ENCODE measurements around the gene KRT39. TPM values are rescaled to one million over a fixed set of nuclear protein-coding genes. Genes with fewer than 3 reads are reported as not detected.

The KRT39 gene
- polyA plus RNA-seq, 12 donors: 2.3 to 12.3 (median 6.3) TPM; not detected in 2

DNA sequence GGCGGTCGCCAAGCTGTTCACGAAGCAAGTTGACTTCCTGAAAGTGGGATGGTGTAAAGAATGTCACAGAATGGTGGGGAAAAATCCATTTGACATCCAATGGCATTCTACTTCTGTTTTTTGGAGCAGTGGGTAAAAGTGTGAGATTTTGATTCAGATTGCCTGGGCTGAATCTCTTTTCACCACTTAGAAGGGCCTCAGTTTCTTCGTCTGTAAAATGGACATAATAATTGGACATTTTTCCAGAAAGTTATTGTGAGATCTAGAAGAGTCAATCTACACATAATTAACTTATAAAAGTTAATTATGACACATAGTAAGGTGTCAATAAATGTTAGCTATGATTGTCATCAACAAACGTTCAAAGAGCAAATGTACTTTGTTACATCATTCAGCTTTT, 14.4 kb upstream of the KRT39 start:
- no peak for DNase-seq

DNA sequence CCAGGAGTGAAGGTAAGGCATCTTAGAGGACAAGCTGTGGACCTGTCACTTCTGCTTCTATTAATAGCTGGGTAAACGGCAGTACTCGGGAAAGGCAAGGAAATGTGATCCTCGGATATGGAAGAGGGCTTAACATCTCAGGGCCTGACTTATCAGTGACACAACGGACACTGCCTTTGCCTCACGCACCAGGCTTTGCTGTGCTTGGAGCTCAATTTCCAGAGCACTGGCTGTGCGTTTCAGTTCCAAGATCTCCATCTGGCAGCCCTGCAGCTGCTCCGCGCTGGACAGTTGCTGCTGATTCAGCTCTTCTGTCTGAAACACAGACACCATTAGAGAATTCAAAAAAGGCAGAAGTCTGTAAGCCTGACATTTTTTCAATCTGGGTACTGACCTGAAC, 13.8 kb upstream of the KRT39 start:
- DNase-seq: peak; percentile 80

- DNase-seq: no peak
Measured at GRCh38 chr17:40980117-40980516, 13.4 kb upstream of the KRT39 start.

- DNase-seq: no peak
Measured at GRCh38 chr17:40978575-40979151, 11.9 kb upstream of the KRT39 start.

DNA sequence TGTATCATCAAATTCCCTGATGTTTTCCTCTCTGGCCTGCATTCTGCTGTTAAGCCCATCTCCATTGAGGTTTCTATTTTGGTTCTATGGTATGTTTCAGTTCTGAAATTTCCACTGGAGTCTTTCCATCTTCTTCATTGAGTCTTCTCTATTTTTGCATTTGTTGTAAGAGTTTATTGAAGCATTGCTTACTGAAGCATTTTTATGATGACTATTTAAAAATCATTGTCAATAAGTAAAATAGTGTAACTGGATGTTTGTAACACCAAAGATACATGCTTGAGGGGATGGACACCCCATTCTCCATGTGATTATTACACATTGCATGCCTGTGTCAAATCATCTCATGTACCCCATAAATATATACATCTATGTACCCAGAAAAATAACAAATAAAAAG, 8.8 kb upstream of the KRT39 start:
- no peak for DNase-seq

GRCh38 chr17:40974366-40974765, 7.6 kb upstream of the KRT39 start:
- no peak for DNase-seq

DNA sequence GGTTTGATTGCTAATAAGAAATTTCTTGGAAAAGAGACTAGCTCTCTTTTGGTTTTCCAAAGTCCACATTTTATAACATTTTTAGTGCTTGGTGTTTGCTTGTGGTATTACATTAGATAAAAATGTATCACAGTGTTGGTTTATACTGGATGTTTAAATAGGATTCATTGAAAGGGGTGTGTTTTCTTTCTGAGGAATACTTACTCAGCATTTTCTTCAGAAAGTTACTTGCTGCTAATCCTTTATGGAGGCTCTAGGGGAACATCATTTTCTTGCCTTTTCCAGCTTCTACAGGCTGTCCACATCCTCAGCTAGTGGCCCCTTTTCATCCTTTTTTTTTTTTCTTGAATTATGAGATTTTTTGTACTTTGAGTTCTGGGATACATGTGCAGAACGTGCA, 834 bp upstream of the KRT39 start:
- DNase-seq: no peak

DNA sequence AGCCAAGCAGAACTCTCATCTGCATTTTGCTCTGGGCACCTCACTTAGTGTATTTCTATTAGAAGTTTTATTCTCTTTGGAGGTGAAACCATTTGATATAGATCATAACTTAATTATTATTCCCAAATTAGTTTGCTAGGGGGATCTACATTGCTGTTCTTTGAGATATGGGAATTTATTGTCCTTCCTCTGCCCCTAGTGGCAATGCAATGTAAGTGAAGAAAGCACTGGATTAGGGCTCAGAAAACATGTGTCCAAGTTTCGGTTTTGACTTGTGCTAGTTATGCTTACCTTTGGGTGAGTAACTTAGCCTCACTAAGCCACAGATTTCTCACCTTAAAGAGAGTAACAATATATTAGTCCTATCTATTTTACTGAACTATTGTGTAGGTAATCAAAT, 2.9 kb downstream of the KRT39 start:
- DNase-seq: no peak

DNA sequence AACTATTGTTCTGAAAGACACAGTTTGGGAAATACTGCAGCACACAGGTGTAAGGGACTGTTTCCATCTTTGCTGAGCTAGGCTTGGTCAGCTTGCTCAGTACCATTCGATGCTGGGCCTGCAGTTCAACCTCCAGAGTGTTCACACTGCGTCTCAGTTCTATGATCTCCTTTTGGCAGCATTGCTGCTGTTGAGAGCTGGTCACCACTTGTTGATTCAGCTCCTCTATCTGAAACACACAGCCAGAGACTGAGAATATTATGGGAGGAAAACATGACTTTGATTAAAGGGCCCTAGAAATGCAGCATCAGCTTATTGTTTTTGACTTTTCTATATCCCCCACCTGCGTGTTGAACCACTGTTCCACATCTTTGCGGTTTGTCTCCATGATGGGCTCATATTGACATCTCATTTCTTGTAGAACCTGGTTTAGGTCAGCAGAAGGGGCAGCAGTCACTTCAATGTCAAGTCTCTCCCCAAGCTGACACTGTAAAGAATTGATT, 4.6 kb downstream of the KRT39 start:
- no peak for DNase-seq

GRCh38 chr17:40961591-40961990, 5.2 kb downstream of the KRT39 start:
- DNase-seq: no peak

GRCh38 chr17:40960144-40960543, 6.6 kb downstream of the KRT39 start:
- no peak for DNase-seq

DNA sequence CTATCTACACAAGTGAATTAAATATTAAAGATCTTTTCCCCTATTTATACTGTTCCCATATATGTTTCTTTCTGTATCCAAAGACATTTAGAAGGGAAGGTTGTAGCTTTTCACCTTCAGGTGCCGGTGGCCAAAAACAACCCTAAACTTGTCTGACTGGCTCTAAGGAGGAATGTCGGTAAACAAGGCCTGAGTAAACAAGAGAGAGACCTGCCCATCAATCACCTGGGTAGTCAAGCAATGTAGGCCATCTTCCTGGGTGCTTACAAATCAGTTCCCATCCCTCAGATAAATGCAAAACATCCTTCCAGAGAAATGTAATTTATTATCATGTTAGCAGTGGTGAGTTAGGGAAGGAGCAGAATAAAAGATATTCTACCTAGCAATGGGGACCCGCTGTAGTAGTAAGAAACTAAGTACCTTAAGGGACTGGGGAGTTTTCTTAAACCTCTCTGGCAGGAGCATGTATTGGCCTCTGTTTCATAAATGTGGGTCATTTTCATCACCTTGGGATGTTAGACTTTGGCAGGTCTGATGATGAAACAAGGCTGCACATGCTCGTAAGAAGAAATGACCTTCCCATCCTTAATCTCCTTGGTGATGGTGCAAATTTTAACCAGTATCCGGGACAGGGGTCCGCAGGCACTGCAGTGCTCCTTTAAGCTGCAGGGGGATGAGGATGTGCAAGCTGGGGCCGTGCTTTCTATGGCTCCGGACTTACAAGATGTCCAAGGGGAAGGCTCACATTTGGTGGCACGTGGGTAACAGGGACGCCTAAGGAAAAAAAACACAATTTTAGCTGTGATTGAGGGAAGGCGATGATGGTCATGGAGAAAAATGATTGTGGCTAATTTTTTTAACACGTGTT, 8.4 kb downstream of the KRT39 start:
- no peak for DNase-seq

GRCh38 chr17:40956401-40957254, 10.1 kb downstream of the KRT39 start:
- DNase-seq: no peak

GRCh38 chr17:40953881-40954280, 12.9 kb downstream of the KRT39 start:
- DNase-seq: no peak

- DNase-seq: no peak
Measured at GRCh38 chr17:40952661-40953060, 14.1 kb downstream of the KRT39 start.

DNA sequence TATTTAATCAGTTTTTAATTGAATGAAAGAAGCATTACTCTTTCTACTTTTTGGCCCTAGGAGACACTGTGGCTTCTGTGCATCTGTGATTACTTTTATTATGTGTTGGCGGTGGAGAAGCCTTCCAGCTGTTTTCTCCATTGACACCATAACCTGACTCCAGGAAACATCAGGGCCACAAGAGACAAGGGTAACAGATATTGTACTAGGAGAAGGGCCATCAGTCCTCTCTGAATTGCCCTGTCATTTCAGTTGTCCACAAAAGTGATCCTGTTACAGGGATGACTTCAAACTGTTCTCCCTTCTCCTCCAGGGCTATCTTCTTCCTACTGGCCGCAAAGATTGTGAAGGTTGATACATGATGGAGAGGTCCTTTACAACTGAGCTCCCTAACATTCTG, 14.6 kb downstream of the KRT39 start:
- DNase-seq: no peak

GRCh38 chr17:40951011-40951622, 15.6 kb downstream of the KRT39 start:
- no peak for DNase-seq

DNA sequence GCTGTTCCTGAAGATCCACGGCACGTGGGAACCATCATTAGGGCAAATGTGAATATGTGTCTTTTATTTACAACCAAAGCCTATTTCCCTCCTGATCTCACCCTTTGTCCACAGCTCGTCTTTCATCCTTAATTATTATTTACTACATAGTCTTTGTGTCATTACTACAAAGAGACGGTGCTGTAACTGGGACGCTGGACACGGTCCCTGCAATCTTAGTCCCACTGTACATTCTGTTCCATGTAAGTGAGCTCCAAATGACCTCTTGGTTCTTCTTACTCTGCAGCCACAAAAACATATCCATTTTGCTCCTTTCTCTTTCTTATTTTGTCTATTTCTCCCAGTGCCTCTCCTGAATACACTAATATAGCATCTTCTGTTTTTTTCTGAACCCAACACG, 16.6 kb downstream of the KRT39 start:
- DNase-seq: no peak

DNA sequence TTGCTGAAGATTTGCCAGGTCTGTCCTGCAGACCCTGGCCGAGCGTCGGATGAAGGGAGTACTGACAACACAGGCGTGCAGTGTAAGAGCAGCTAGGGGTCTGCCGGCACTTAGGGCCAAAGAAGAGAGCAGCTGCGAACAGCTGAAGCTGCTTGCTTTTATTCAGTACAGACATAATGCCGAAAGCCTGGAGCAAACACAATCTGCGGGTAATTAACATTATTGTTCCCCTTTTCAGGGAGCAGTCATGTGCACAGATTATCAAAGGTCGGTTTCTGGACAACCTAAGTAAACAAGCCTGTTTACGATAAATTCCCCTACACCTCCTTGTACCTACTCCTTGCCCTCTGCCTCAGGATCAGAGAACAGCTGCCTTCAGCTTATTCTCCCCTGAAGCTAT, 17.3 kb downstream of the KRT39 start:
- DNase-seq: peak; percentile 2

DNA sequence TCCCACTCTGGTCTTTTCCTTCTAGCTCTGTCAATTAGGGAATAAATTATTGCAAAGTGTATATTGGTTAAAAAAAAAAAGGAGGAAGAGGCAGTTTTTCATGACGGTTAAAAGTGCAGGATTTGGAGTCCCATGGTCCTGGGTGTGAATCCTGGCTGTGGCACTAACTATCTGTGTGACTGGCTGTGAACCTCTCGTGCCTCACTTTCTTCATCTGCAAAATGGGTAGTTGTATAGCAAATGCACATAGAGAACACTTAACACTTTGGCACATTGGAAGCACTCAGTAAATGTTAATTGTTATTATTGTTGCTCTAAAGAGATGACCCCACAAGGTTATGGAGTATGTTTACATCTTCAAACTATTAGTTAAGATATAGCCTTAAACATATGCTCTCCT, 18.8 kb downstream of the KRT39 start:
- DNase-seq: no peak

DNA sequence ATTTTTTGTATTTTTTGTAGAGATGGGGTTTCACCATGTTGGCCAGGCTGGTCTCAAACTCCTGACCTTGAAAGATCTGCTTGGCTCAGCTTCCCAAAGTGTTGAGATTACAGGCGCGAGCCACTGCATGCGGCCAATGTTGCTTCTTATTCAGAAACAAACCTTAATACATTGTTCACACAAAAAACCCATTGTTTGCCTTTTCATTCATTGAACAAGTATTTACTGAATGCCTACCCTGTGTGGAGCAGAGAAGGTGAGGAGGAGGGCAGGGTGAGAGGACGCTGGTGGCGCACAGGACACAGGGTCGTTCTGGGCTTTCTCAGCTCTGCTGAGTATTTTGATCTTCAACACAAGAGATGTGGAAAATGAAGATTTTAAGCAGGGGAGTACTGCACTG, 21.3 kb downstream of the KRT39 start:
- DNase-seq: no peak

DNA sequence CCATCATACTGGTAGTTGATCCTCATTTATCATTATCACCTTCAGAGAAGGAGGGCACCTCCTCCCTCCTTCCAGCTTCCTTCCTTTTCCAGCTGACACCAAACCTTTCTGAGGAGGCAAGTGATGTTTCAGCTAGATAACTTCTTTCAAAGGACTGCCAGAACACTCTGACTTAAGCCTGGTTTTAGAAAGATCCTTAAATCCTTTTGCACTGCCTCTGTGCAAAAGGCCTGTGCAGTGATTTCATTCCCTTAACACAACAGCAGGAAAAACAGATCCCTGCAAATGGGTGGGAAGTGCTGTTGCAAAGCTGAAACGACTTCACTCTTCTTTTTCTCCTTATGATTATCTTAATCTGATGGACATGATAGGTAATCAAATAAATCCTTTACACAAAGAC, 22.2 kb downstream of the KRT39 start:
- no peak for DNase-seq
